Small intestine (tissue), 7 donors: ENCODE measurements around the gene STK17B. TPM values are rescaled to one million over a fixed set of nuclear protein-coding genes. Genes with fewer than 3 reads are reported as not detected.

Experiments
- DNase-seq, 2 donors: peaks; one replicate each; pipeline versions ENCODE4 v3.0.0 to v3.0.0-alpha.2; 2013
- FAIRE-seq: peaks from 2 replicates; lab custom pipeline; 2012; peaks lifted over from hg19 to GRCh38; lab: Jason Lieb, UNC
- H3K27ac ChIP-seq, 3 donors: one replicate each; pipeline ENCODE4 v1.5.1; 2013; ENCODE audit warnings: low read length in 2 of 3, mild to moderate bottlenecking in 2 of 3, control low read depth in 1 of 3, inconsistent platforms in 1 of 3, low read depth in 1 of 3, moderate library complexity in 1 of 3
- H3K27me3 ChIP-seq, 3 donors: one replicate each; pipeline ENCODE4 v1.6.1; 2013; ENCODE audit warnings: low read length in 3 of 3, inconsistent platforms in 1 of 3; ENCODE audit not compliant: control insufficient read depth in 3 of 3, insufficient read depth in 3 of 3
- H3K36me3 ChIP-seq, 3 donors: one replicate each; pipeline ENCODE4 v1.6.1; 2013; ENCODE audit warnings: low read length in 3 of 3, inconsistent platforms in 1 of 3, low read depth in 1 of 3, mild to moderate bottlenecking in 1 of 3, moderate library complexity in 1 of 3; ENCODE audit not compliant: control insufficient read depth in 3 of 3, insufficient read depth in 2 of 3
- H3K4me1 ChIP-seq, 3 donors: one replicate each; pipeline ENCODE4 v1.6.1; 2013; ENCODE audit warnings: low read length in 2 of 3, inconsistent platforms in 1 of 3, low read depth in 1 of 3, mild to moderate bottlenecking in 1 of 3, moderate library complexity in 1 of 3; ENCODE audit not compliant: control insufficient read depth in 3 of 3, insufficient read depth in 2 of 3
- H3K4me3 ChIP-seq, 3 donors: one replicate each; pipeline ENCODE4 v1.5.1; 2013; ENCODE audit warnings: low read length in 3 of 3, control low read depth in 1 of 3, inconsistent platforms in 1 of 3, low read depth in 1 of 3, mild to moderate bottlenecking in 1 of 3, moderate library complexity in 1 of 3
- H3K9me3 ChIP-seq, 2 donors: one replicate each; pipeline ENCODE4 v1.6.1; 2013; ENCODE audit warnings: low read depth in 1 of 2, low read length in 1 of 2; ENCODE audit not compliant: control insufficient read depth in 2 of 2, insufficient read depth in 1 of 2
- WGBS, 3 donors: extraction: QIAGEN DNeasy Blood & Tissue Kit; methylation state at CpG; one replicate each; pipeline ENCODE4 v1.1.7; 2013; 5-methylcytosine and 5-hydroxymethylcytosine counted together
- polyA plus RNA-seq, 4 donors: library from polyadenylated mRNA; stranded (reverse) in 3 of 4; unstranded in 1 of 4; fragments of 200-250 nt in 3 of 4; fragments of 120-200 nt in 1 of 4; gene quantifications; one replicate each; pipeline versions ENCODE4 v1.2.1 to v1.2.3, GENCODE V29; 2013
- donor health status: healthy with polysubstance abuse.
- donor health status: control.
- donor health status: control.
- donor health status: Bipolar disorder and iron deficiency.
- donor health status: healthy.

Gene STK17B
- polyA plus RNA-seq, 4 donors = 6.7 to 27.7 (median 19.2) TPM

GRCh38 chr2:196160946-196161345 lies 10.4 kb downstream of the STK17B start:
- FAIRE-seq = no peak
- peaks cover 0 to 2% (median 0%) of the 10 kb centered on the region in 3 donors for H3K4me1 ChIP-seq
- H3K36me3 ChIP-seq = peaks cover 0 to 12% (median 8%) of the 10 kb centered on the region in 3 donors
- no peak overlapping the region for H3K4me3 ChIP-seq
- no peaks in the 10 kb centered on the region for H3K27me3 ChIP-seq
- H3K27ac ChIP-seq = no peak overlapping the region
- 66 to 88% (median 71%) methylated on average over 4 of the region's 4 CpGs for WGBS, 3 donors
- H3K9me3 ChIP-seq = no peaks in the 10 kb centered on the region
- no peak for DNase-seq

GRCh38 chr2:196160101-196160500 lies 11.3 kb downstream of the STK17B start:
- DNase-seq (peak; percentile 46 to 62), FAIRE-seq (peak; percentile 86)
- H3K9me3 ChIP-seq = no peaks in the 10 kb centered on the region
- 45 to 79% (median 65%) methylated on average over 3 of the region's 3 CpGs for WGBS, 3 donors
- H3K4me1 ChIP-seq = peaks cover 0 to 2% (median 0%) of the 10 kb centered on the region in 3 donors
- H3K4me3 ChIP-seq = no peak overlapping the region
- H3K27ac ChIP-seq = no peak overlapping the region
- no peaks in the 10 kb centered on the region for H3K27me3 ChIP-seq
- H3K36me3 ChIP-seq = peaks cover 0 to 12% (median 8%) of the 10 kb centered on the region in 3 donors

DNA sequence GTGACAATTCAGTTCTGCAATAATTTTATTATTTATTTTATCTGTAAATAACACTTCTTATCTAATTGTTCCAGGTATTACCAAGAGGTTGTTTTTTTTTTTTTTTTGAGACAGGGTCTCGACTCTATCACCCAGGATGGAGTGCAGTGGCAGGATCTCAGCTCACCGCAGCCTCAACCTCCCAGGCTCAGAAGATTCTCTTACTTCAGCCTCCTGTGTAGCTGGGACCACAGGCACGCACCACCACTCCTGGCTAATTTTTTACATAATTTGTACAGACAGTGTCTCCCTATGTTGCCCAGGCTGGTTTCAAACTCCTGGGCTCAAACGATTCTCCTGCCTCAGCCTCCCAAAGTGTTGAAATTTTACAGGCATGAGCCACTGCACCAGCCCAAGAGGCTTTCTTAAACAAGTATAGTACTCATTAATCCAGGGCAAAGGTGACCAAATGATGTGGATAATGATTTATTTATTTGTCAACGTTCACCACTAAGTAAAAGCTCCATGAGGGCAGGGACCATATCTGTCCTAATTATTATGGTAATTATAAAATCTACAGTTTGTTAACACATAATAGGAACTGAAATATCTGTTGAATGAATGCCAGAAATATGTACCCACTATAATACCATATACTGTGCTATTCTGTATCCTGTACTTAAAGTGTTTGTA lies 12.0 kb downstream of the STK17B start:
- FAIRE-seq = no peak
- H3K27ac ChIP-seq = peak overlapping the region in 2 of 3 donors; percentile 41 to 75

DNA sequence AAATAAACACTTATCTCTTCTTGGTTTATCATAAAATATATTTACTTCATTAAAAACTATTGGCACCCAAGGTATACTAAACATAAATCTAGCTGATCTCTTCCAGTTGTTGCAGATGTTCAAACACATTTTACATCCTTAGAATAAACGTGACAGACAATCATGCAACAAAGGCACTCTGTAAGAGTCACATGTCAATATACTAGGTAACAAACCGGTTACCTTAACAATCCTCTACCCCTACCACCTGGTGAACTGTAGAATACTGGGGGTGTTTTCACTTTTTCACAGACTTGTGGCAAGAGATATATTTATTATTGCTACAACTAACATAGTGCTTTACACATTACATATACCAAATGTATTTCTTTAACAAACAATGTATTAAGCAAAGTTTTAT lies 15.8 kb downstream of the STK17B start:
- no peaks in the 10 kb centered on the region for H3K27me3 ChIP-seq
- H3K27ac ChIP-seq = no peak overlapping the region
- H3K4me3 ChIP-seq = no peak overlapping the region
- 24 to 26% (median 26%) methylated on average over 2 of the region's 2 CpGs for WGBS, 3 donors
- DNase-seq = no peak
- peaks cover 0 to 12% (median 7%) of the 10 kb centered on the region in 3 donors for H3K36me3 ChIP-seq
- no peak for FAIRE-seq
- H3K9me3 ChIP-seq = no peaks in the 10 kb centered on the region
- H3K4me1 ChIP-seq = peaks cover 0 to 2% (median 0%) of the 10 kb centered on the region in 3 donors

More for the DNA sequence above, 12.0 kb downstream of the STK17B start:
- Histone ChIP-seq H3K4me3 (no peak overlapping the region), H3K27me3 (no peaks in the 10 kb centered on the region), H3K4me1 (peaks cover 0 to 2% (median 0%) of the 10 kb centered on the region in 3 donors), H3K36me3 (peaks cover 0 to 15% (median 8%) of the 10 kb centered on the region in 3 donors), H3K9me3 (no peaks in the 10 kb centered on the region)
- WGBS, 3 donors = 59 to 68% (median 62%) methylated on average over 5 of the region's 5 CpGs
- DNase-seq = no peak

DNA sequence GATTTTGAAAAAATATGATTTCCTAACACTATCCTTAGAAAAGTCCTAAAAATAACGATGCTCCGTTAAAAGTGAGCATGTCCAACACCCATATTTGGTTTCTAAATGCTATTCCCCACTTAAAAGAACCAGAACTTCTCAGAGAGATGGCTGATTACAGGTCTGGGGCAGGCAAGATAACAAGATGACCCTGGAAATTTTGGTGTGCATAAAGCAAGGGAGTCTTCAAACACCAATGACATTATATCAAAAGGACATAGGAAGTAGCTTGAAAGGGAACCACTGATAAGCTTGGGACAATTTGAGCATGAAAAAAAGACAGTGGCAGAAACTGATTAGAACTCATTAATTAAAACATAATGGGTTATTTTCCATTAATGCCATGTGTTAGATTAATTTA lies 17.9 kb downstream of the STK17B start:
- Histone ChIP-seq H3K4me1 (no peaks in the 10 kb centered on the region), H3K4me3 (no peak overlapping the region), H3K9me3 (no peaks in the 10 kb centered on the region), H3K36me3 (peaks cover 0 to 11% (median 4%) of the 10 kb centered on the region in 3 donors), H3K27me3 (no peaks in the 10 kb centered on the region), H3K27ac (no peak overlapping the region)
- DNase-seq (no peak), FAIRE-seq (no peak)
- 81 to 97% (median 88%) methylated on average over 2 of the region's 2 CpGs for WGBS, 3 donors

- no peak for DNase-seq
- Histone ChIP-seq H3K27me3 (no peaks in the 10 kb centered on the region), H3K4me1 (no peaks in the 10 kb centered on the region), H3K36me3 (peaks cover 0 to 11% (median 10%) of the 10 kb centered on the region in 3 donors), H3K27ac (no peak overlapping the region), H3K9me3 (no peaks in the 10 kb centered on the region), H3K4me3 (no peak overlapping the region)
- WGBS, 3 donors = 49 to 69% (median 64%) methylated on average over 3 of the region's 3 CpGs
- FAIRE-seq = no peak
Measured at GRCh38 chr2:196149948-196150347, 21.4 kb downstream of the STK17B start.

DNA sequence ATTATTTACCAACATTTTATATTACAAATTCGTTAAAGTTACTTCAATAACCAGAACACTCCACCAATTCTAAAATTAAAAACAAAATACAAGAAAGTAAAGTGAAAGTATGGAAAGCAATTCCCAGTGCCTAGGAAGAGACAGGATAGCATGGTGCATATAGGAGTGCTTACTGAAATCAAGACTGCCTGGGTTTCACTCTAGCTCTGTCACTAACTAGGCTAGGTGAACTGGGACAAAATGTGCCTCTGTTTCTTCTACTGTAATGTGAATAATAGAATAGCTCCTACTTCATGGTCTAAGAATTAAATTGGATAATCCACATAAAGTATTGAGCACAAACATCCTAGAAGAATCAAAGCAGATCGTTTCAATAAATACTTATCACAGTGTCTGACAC lies 22.6 kb downstream of the STK17B start:
- Histone ChIP-seq H3K4me1 (no peaks in the 10 kb centered on the region), H3K4me3 (no peak overlapping the region), H3K27me3 (no peaks in the 10 kb centered on the region), H3K27ac (peak overlapping the region in 1 of 3 donors; percentile 32), H3K9me3 (no peaks in the 10 kb centered on the region), H3K36me3 (peaks cover 0 to 12% (median 11%) of the 10 kb centered on the region in 3 donors)
- FAIRE-seq (no peak), DNase-seq (no peak)
- 59 to 78% (median 64%) methylated on average over 2 of the region's 2 CpGs for WGBS, 3 donors

DNA sequence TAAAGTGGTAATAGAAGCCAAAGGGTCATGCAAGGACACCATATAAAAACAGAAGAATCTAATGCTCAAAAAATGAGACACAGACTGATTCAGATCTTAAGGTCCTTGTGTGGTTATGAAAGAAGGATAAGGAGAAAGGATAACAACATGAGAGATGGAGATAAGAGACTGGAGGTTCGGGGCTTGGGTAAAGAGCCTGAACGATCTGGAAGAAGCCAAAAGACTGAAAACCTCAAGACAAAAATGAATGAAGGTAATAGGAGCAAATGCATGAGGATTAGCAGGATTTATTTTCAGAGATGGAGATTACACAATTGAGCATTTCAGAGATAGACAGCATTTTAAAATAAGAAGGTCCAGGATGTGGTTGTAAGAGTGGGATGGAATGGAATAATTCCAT lies 26.1 kb downstream of the STK17B start:
- Histone ChIP-seq H3K4me3 (no peak overlapping the region), H3K36me3 (peaks cover 3 to 20% (median 8%) of the 10 kb centered on the region in 3 donors), H3K27me3 (no peaks in the 10 kb centered on the region), H3K27ac (no peak overlapping the region), H3K4me1 (no peaks in the 10 kb centered on the region), H3K9me3 (no peaks in the 10 kb centered on the region)
- no peak for FAIRE-seq
- no peak for DNase-seq
- 83 to 92% (median 85%) methylated on average over 2 of the region's 2 CpGs for WGBS, 3 donors
